Measurements from ENCODE around the gene LPCAT3. TPM values are rescaled to one million over a fixed set of nuclear protein-coding genes. Genes with fewer than 3 reads are reported as not detected.
A peak's percentile ranks its signal among the peaks of the same experiment; 100 is the strongest.

Gene LPCAT3
- total RNA-seq, 1 donor from 2014 or later, result 40.2 TPM

DNA sequence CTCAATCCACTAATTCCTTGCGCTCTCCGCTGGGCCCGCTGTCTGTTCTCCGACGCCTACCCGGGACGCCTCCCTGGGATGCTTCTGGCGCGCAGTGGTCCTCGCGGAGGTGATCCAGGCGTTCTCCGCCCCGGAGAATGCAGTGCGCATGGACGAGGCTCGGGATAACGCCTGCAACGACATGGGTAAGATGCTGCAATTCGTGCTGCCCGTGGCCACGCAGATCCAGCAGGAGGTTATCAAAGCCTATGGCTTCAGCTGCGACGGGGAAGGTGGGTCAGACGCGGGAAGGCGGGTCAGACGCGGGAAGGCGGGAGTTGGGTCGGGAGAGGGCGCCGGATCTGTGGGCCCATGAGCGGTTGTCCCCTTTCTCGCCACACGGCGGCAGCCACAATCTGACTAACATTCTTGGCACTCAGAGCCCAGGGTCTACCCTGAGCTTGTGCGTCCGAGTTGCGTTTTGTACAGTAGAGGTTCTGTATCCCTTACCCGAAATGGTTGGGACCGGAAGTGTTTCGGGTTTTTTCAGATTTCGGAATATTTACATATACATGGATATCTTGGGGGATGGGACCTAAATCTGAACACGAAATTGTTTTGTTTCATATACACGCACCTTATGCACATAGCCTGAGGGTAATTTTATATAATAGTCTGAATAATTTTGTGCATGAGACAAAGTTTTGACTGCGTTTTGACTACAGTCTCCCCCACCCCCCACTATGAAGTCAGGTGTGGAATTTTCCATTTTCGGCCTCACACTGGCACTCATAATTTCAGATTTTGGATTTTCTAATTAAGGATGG is 73.7 kb downstream of the LPCAT3 start:
- peaks cover 36% of the 10 kb centered on the region for H3K27me3 Mint-ChIP-seq (ENCODE audit: unreplicated experiment)
- peak overlapping the region; percentile 96 for H3K4me3 Mint-ChIP-seq (ENCODE audit: unreplicated experiment)
- H3K4me1 Mint-ChIP-seq (ENCODE audit: unreplicated experiment), result peaks cover 36% of the 10 kb centered on the region
- peak overlapping the region; percentile 97 for H3K27ac Mint-ChIP-seq (ENCODE audit: unreplicated experiment)
- H3K9me3 Mint-ChIP-seq (ENCODE audit: unreplicated experiment), result no peaks in the 10 kb centered on the region
- H3K36me3 Mint-ChIP-seq (ENCODE audit: low read depth, unreplicated experiment), result peaks cover 16% of the 10 kb centered on the region
- peak; percentile 91 for DNase-seq (ENCODE audit: low spot score)
- TF ChIP-seq, protein P1, sequence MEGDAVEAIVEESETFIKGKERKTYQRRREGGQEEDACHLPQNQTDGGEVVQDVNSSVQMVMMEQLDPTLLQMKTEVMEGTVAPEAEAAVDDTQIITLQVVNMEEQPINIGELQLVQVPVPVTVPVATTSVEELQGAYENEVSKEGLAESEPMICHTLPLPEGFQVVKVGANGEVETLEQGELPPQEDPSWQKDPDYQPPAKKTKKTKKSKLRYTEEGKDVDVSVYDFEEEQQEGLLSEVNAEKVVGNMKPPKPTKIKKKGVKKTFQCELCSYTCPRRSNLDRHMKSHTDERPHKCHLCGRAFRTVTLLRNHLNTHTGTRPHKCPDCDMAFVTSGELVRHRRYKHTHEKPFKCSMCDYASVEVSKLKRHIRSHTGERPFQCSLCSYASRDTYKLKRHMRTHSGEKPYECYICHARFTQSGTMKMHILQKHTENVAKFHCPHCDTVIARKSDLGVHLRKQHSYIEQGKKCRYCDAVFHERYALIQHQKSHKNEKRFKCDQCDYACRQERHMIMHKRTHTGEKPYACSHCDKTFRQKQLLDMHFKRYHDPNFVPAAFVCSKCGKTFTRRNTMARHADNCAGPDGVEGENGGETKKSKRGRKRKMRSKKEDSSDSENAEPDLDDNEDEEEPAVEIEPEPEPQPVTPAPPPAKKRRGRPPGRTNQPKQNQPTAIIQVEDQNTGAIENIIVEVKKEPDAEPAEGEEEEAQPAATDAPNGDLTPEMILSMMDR (IDR thresholded peaks at IDR 0.05; ENCODE audit: unreplicated experiment), result peak; percentile 80

DNA sequence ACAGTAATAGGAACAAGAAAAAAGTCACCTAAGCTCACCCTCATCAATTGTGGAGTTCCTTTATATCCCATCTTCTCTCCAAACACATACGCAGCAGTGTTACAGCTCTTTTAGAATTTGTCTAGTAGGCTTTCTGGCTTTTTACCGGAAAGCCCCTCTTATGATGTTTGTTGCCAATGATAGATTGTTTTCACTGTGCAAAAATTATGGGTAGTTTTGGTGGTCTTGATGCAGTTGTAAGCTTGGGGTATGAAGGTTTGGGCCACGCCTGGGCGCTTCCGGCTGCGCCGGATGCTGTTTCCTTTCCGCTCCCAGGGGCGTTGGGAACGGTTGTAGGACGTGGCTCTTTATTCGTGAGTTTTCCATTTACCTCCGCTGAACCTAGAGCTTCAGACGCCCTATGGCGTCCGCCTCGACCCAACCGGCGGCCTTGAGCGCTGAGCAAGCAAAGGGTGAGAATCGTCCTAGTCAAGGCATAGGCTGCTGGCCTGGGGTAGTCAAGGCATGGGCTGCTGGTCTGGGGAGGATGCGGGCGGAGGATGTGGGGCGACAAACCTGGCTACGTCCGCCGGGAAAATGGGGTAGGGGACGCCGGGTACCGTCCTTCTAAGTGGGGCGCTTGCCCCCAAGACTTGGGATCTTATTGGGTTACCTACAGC is 74.4 kb downstream of the LPCAT3 start, which contains the start of the genes C12orf57 and RNU7-1:
Gene C12orf57, plus strand, starts transcription at position 301 of the 659 bp plus-strand sequence. Its CDS starts 100 bp downstream, at position 401.
Gene RNU7-1, plus strand, starts transcription at position 95 of the 659 bp plus-strand sequence.
- Mint-ChIP-seq H3K27ac (ENCODE audit: unreplicated experiment) (peak within 1 kb of the TSS; percentile 97), H3K4me3 (ENCODE audit: unreplicated experiment) (peak within 1 kb of the TSS; percentile 96), H3K27me3 (ENCODE audit: unreplicated experiment) (peaks cover 42% of the 10 kb centered on the region), H3K9me3 (ENCODE audit: unreplicated experiment) (no peaks in the 10 kb centered on the region), H3K4me1 (ENCODE audit: unreplicated experiment) (peaks cover 43% of the 10 kb centered on the region), H3K36me3 (ENCODE audit: low read depth, unreplicated experiment) (peaks cover 23% of the 10 kb centered on the region)
- DNase-seq (ENCODE audit: low spot score), result peak; percentile 67
- TF ChIP-seq, protein P1 (IDR thresholded peaks at IDR 0.05; ENCODE audit: unreplicated experiment), result no peak

DNA sequence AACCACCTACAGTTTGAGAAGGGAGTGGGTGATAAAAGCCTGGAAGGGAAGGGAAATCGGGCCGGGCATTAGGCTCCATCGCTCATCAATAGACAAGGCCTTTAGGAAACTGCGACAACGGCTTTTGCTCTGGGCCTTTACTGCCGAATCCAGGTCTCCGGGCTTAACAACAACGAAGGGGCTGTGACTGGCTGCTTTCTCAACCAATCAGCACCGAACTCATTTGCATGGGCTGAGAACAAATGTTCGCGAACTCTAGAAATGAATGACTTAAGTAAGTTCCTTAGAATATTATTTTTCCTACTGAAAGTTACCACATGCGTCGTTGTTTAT is 74.9 kb downstream of the LPCAT3 start:
- peaks cover 42% of the 10 kb centered on the region for H3K27me3 Mint-ChIP-seq (ENCODE audit: unreplicated experiment)
- peaks cover 43% of the 10 kb centered on the region for H3K4me1 Mint-ChIP-seq (ENCODE audit: unreplicated experiment)
- peak overlapping the region; percentile 96 for H3K4me3 Mint-ChIP-seq (ENCODE audit: unreplicated experiment)
- H3K36me3 Mint-ChIP-seq (ENCODE audit: low read depth, unreplicated experiment), result peaks cover 22% of the 10 kb centered on the region
- TF ChIP-seq, protein P1 (IDR thresholded peaks at IDR 0.05; ENCODE audit: unreplicated experiment), result no peak
- peak; percentile 63 for DNase-seq (ENCODE audit: low spot score)
- H3K9me3 Mint-ChIP-seq (ENCODE audit: unreplicated experiment), result no peaks in the 10 kb centered on the region
- peak overlapping the region; percentile 97 for H3K27ac Mint-ChIP-seq (ENCODE audit: unreplicated experiment)

DNA sequence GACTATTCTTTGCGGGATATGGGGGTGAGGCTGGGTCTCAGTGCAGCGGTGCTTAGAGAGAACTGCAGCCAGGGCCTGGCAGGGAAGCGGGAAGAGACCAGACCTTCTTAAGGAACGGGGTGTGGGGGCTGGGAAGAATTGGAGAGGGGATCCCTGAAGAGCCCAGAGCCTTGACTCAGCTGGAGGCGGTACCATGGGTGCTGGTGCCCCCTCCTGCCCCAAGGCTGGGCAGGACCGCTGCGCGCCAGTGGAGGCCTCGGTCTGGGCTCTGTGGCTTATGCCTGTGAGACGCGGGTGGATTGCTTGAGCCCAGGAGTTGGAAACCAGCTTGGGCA is 76.0 kb downstream of the LPCAT3 start:
- Mint-ChIP-seq H3K9me3 (ENCODE audit: unreplicated experiment) (no peaks in the 10 kb centered on the region), H3K4me3 (ENCODE audit: unreplicated experiment) (peak overlapping the region; percentile 87), H3K27me3 (ENCODE audit: unreplicated experiment) (peaks cover 39% of the 10 kb centered on the region), H3K36me3 (ENCODE audit: low read depth, unreplicated experiment) (peaks cover 19% of the 10 kb centered on the region), H3K27ac (ENCODE audit: unreplicated experiment) (peak overlapping the region; percentile 97), H3K4me1 (ENCODE audit: unreplicated experiment) (peaks cover 43% of the 10 kb centered on the region)
- DNase-seq (ENCODE audit: low spot score), result no peak
- TF ChIP-seq, protein P1 (IDR thresholded peaks at IDR 0.05; ENCODE audit: unreplicated experiment), result no peak

DNA sequence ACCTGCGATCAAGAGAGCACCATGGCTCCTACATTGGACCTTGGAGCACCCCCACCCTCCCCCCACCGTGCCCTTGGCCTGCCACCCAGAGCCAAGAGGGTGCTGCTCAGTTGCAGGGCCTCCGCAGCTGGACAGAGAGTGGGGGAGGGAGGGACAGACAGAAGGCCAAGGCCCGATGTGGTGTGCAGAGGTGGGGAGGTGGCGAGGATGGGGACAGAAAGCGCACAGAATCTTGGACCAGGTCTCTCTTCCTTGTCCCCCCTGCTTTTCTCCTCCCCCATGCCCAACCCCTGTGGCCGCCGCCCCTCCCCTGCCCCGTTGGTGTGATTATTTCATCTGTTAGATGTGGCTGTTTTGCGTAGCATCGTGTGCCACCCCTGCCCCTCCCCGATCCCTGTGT is 76.5 kb downstream of the LPCAT3 start:
- DNase-seq (ENCODE audit: low spot score), result no peak
- peaks cover 19% of the 10 kb centered on the region for H3K36me3 Mint-ChIP-seq (ENCODE audit: low read depth, unreplicated experiment)
- H3K4me3 Mint-ChIP-seq (ENCODE audit: unreplicated experiment), result no peak overlapping the region
- H3K27me3 Mint-ChIP-seq (ENCODE audit: unreplicated experiment), result peaks cover 37% of the 10 kb centered on the region
- H3K27ac Mint-ChIP-seq (ENCODE audit: unreplicated experiment), result no peak overlapping the region
- H3K4me1 Mint-ChIP-seq (ENCODE audit: unreplicated experiment), result peaks cover 41% of the 10 kb centered on the region
- TF ChIP-seq, protein P1 (IDR thresholded peaks at IDR 0.05; ENCODE audit: unreplicated experiment), result no peak
- H3K9me3 Mint-ChIP-seq (ENCODE audit: unreplicated experiment), result no peaks in the 10 kb centered on the region

All from endothelial cell (in vitro differentiated cells).